ENCODE measurements around the gene UPF3A.
A peak's percentile ranks its signal among the peaks of the same experiment; 100 is the strongest.
"Not testable (repeated sequence)": the region's sequence is repeated elsewhere in the genome, so short reads cannot be mapped to it uniquely, and the experiment has no call there.

The UPF3A gene

DNA sequence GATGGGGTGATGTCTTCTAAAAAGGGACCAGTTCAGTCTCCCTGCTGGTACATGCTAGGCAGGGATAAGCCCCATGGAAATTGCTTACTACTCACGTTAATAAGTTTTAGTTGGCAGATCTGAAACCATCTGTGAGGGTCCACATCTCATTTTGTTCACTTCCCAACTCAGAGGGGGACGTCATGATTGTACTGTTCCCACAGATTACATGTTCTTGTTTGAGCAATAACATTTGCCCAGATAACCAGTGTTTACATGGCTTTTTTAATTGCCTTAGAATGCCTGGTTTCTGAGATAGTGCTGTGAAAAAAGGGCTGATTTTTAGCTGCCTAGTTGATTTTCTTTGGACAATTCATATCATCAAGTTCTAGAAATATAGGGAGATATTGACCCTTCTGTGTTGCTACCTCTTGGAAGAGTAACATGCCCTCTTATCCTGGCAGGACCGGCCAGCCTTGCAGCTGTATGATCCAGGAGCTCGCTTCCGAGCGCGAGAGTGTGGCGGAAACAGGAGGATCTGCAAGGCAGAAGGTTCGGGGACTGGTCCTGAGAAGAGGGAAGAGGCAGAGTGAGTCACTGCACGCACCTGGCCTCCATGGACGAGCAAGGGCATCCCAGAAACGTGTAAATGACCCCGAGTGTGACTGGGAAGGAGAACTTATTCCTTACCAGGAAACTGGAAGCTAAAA, 23.1 kb downstream of the UPF3A start:
- no peak for DNase-seq

DNA sequence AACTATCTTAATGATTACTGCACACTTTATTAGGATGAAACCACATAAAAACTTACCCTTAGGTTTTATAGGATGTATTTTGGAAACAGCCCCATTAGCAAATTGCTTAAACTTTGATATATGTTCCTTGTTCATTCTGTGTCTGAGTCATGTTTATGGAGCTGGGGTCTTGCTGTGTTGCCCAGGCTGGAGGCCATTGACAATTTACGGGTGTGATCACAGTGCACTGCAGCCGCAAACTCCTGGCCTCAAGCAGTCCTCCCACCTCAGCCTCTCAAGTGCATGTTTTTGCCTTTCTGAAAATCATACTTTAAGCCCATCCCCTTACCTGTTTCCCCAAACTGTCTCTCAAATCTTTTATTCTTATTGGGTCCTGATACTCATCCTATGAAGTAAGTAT, 27.7 kb downstream of the UPF3A start:
- no peak for DNase-seq

DNA sequence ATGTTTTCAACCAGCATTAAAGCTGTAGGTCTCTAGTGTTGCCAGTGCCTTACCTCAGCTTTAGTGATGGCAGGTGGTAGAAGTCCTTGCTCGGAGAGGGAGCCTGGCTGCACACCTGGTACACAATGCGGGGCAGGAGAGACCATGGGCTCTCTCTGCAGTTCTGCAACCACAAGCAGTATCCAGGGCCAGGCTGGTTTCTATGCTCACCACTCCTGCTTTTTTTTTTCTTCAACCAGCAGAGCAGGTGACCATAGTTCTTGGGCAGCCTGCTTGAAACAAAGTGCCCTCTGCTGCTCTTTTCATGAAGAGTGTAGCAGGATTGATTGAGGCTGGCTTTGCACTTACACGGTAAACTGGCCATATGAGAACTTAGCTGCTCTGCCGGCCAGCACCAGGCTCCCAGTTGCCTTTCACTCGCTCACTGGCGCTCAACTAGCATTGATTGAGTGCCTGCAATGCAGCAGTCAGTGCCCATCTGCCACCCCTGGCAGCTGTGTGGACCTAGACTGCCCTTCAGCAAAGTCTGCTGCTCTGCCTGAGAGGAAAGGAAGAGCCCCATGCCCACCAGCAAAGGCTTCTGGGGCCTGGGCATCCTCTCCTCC, 28.5 kb downstream of the UPF3A start:
- no peak for DNase-seq

DNA sequence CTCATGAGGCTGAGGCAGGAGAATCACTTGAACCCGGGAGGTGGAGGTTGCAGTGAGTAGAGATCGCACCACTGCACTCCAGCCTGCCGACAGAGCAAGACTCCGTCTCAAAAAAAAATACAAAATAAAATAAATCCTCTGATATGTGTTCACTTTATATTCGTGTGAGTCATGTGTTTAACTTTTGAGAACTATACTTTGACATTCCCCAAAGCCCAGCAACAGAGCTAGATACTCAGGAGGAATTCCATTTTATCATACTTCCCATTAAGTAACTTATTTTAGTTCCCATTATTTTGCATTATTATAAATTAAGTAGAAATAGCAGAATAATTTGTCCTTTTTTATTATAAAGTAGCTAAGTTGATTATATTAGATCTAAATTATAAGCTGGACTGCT, 29.6 kb downstream of the UPF3A start:
- DNase-seq, result no peak

DNA sequence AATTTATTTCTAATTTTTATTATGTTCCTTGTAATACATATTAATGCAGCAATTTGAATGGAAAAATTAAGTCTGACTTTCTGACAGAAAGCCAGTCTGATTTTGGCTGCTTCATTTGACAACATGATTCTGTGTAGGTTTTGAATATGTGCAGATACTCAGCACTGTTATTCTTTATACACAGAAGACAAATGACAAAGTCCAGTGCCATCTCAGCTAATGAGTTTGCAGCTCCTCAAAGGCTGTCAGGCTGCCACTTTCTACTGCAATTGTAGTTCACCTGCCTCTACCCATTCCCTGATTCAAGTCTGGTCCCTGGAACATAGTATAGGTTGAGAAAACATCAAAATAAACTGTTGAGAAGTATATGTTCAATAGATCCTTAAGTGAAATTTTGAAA, 30.0 kb downstream of the UPF3A start:
- DNase-seq, result no peak

DNA sequence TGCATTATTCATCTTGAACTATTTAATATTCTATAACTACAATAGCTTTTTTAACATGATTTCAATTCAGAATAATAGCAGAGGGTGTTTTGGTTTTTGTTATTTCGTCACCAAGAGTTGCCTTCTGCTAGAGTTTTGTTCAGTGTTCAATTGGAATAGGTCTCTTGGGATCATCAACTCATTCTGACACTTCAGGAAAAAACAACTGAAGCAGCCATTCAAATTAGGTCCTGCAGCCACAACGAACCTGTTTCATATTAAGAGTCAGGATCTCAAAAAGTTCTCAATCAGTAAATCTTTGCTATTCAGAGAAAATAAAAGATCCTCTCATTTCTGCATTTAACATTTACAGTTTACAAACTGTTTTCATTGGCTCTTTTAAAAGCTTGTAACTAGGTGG, 30.5 kb downstream of the UPF3A start:
- DNase-seq, result no peak

DNA sequence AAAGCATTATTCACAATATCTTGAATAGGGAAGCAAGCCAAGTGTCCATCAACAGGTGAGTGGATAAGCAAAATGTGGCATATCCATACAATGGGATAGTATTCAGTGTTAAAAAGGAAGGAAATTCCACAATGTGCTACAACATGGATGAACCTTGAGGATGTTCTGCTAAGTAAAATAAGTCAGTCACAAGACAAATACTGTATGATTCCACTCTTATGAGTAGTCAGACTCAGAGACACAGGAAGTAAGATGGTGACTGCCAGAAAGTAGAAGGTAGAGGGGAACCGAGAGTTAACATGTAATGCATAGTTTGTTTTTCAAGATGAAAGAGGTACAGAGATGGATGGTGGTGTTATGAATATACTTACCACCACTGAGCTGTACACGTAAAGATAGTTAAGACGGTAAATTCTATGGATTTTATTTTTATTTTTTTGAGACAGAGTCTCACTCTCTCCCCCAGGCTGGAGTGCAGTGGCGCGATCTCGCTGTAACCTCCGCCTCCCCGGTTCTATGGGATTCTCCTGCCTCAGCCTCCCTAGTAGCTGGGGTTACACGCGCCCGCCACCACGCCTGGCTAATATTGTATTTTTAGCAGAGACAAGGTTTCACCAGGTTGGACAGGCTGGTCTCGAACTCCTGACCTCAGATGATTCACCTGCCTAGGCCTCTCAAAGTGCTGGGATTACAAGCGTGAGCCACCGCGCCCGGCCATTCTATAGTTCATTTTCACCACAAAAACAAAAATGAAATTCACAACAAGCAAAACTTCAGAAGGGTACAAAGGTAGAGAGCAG, 31.9 kb downstream of the UPF3A start:
- peak; percentile 13 for DNase-seq

DNA sequence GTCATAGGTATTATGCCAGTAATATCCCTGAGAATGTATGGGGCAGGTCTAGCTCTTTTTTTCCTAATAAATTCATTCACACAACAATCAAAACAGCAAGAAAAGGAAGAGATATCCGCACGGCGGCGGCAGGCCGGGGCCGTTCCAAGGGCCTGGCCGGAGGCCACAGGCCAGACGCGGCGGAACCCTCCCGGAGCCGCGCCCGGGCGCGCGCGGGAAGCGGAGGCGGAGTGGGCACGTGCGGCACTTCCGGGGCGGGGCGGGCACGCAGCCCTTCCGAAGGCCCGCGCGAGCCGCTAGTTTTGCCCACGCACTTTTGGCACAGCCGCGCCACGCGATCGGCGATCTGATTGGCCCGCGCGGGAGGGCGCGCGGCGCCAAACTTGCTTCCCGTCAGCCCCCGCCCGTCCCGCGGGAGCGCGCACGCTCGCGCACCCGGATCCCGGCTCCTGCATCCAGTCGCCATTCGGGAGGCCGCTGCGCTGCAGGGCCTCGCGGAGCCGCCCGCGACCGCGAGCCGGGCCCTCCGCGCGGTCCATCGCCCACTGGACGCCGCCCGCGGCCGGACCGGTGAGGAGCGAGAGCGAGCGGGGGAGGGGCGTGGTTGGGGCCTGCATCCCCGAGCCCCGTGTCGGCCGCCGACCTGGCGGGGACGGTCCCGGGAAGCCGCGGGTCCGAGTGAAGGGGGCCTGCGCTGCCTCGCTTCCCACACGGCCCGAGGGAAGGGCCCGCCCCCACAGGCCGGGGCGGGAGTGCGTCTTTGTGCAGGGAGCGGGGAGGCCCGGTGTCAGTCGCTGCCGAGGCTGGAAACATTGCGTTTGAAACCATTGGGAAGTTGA, 32.9 kb downstream of the UPF3A start, which contains the start of gene CHAMP1:
Gene CHAMP1 (plus strand): TSS at position 430 of the 839 bp plus-strand sequence. CDS start 9,340 bp downstream, outside the sequence.
- DNase-seq, result peak; percentile 94

DNA sequence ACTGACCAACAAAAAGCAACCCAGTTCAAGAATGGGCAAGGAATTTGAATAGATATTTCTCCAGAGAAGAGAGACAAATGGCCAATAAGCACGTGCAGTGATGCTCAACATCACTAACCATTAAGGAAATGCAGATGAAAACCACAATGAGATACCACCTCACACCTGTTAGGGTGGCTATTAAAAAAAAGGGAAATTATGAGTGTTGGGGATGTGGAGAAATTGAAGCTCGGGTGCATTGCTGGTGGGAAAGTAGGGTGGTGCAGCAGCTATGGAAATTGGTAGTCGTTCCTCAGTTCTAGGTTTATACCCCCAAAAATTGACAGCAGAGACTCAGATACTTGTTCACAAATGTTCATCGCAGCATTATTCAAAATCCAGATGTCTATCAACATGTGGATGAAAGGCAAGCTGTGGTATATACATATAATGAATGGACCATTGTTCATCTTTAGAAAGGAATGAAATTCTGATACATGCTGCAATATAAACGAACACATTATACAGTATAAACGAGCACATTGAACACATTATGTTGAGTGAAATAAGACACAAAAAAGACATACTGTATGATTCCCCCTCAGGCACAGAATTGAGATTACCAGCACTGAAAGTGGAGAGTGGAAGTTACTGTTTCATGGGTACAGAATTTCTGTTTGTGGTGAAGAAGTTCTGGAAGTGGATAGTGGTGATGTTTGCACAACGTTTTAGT, 33.8 kb downstream of the UPF3A start:
- DNase-seq, result no peak

DNA sequence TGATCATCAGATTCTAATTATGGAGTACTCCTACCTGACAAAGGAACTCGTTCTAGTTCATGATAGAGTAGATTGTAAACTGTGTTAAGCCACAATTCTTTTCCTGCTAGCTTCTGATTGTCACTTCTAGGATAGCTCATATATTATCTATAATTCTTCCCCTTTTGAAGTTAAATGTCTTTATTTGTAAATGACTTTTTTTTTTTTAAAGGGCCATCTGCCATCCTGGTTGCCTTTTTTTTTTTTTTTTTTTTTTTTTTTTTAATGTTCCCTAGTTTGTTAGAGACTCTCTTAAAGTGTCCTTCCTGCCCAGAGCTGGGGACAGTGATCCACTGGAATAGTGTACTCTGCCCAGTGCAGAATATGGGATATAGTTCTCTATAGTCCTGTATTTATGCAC, 37.2 kb downstream of the UPF3A start:
- no peak for DNase-seq

DNA sequence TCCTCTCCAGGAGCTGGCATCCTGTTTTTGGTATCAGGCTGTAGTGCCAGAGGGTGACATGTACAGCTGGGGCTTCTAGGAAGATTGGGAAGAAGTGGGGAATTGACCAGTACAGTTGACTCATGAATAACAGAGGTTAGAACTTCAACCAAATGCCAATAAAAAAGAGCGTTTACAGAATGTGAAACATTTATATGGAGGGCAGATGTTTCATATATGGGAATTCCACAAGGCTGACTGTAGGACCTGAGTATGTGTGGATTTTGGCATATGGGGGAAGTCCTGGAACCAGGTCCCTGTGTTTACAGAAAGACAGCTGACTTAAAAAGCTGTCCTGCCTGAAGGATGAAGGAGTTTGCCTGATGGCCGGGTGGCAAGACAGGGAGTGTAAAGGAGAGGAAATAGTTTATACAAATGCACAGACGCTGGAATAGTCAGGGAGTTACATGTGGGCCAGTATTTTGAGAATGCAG, 38.1 kb downstream of the UPF3A start:
- no peak for DNase-seq

DNA sequence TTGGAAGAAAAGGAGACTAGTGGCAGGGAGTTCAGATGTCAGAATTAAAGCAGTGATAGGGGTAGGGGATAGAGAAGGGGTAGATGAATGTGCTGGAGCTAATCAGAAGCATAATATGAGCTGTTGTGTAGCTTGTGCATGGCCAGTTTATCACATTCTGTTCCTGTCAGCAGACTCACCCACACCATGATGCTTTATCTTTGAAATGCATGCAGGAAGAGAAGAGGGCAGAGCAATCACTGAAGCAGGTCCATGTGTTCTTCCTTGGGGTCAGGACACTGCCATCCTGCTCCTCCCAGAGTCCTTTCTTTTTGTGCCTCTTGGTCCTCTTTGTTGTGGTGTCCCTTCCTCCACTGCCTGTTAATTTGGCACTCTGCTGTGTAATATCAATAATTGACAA, 38.7 kb downstream of the UPF3A start:
- no peak for DNase-seq

DNA sequence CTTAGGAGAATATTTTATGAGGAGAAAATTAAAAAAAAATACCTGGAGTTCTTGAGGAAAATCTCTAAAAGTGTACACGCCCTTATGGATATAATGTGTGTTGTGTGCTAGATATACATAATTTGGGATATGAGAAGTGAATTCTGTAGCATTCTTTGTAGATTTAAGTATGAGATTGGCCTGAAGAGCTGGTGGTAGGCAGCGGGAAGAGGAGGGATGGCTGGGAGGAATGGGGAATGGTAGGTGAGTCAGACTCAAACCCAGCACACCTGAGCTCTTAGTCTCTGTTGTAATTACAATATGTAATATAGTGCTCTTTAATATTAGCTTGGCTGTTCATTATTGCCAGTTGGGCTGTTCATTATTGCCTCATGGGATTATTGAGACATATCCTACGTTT, 39.9 kb downstream of the UPF3A start:
- no peak for DNase-seq

DNA sequence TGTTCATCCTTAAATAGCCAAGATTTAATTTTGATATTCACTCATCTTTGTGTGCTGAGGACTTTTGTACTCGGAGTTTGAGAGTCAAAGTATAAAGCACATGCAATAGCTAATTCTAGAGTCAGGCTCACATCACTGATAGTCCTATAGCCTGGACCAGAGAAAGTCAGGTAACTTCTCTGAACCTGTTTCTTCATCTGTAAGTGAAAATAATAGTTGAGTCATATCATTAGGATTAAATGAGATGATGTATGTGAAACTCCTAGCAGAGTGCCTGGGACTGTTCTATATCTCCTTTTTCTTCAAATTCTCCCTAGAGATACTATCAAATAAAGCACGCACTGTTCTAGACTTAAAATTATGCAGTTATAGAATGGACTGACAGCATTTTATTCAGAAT, 41.9 kb downstream of the UPF3A start:
- no peak for DNase-seq

DNA sequence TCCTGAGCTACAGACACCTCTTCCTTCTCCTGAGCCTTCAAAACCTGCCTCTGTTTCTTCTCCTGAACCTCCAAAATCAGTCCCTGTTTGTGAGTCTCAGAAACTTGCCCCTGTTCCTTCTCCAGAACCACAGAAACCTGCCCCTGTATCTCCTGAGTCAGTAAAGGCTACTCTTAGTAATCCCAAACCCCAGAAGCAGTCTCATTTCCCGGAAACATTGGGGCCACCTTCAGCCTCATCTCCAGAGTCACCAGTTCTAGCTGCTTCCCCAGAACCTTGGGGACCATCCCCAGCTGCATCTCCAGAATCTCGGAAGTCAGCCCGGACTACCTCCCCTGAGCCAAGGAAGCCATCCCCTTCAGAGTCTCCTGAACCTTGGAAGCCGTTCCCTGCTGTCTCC, 42.9 kb downstream of the UPF3A start:
- no peak for DNase-seq

DNA sequence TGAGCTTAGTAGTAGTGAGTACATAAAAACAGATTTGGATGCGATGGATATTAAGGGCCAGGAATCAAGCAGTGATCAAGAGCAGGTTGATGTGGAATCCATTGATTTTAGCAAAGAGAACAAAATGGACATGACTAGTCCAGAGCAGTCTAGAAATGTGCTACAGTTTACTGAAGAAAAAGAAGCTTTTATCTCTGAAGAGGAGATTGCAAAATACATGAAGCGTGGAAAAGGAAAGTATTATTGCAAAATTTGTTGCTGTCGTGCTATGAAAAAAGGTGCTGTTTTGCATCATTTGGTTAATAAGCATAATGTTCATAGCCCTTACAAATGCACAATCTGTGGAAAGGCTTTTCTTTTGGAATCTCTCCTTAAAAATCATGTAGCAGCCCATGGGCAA, 44.3 kb downstream of the UPF3A start:
- DNase-seq, result no peak

DNA sequence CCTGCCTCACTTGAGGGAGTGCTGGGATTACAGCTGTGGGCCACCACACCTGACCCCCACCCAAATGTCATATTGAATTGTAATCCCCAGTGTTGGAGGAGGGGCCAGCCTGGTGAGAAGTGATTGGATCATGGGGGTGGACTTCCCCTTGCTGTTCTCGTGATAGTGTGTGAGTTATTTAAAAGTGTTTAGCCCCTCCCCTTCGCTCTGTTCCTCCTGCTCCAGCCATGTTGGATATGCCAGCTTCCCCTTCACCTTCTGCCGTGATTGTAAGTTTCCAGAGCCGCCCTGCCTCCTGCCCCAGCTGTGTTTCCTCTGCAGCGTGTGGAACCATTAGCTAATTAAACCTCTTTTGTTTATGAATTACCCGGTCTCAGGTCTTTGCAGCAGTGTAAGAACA, 46.6 kb downstream of the UPF3A start:
- no peak for DNase-seq

DNA sequence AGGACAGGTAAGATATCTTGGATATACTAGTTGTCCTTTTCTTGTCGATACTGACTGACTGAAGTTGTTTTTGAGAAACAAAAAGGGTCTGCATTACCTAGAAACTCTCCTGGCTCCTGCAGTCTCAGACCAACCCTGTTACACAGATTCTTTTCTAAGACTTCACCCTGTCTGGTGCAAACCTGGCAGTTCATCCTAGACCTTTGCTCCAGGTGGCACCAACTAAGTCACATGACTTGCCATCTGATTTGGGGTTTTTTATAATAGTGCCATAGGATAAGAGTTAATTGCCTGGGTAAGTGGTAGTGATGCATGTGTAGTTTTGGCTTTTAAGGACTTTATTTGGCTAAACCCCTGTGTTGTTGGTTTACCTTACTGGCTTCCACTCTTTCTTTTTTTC, 47.2 kb downstream of the UPF3A start:
- no peak for DNase-seq

DNA sequence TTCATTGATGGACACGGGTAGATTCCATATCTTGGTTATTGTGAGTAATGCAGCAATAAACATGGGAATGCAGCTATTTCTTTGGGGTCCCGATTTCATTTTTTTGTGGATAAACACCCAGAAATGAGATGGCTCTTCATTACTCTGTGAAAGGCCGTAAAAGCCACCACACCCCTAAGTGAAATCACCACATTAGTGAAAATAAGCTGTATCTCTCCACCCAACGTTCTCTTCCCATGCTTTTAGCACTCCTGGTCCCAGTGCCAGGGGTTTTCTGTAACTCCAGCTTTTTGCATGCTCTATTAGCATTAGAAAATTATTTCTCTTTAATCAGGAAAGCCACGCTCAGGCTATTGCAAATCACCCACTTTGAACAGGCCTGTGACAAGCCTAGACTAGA, 48.7 kb downstream of the UPF3A start:
- no peak for DNase-seq

DNA sequence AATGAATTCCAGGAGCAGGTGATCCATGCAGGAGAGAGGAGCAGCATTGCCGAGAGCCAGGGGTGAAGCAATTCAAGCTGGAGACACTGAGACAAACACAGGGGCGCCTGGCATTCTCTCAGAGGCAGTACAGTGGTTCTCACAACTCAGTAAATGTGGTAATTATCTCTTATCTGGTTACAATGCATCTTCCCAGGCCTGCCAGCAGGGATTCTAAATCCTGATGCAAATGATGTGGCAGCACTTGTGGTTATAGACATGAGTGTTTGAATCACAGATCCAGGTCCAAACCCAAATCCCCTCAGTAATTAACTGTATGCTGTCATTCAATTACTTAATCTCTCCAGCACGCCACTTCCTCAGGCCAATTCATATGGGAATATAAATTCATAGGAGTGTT, 52.5 kb downstream of the UPF3A start:
- not testable (repeated sequence) for DNase-seq

DNA sequence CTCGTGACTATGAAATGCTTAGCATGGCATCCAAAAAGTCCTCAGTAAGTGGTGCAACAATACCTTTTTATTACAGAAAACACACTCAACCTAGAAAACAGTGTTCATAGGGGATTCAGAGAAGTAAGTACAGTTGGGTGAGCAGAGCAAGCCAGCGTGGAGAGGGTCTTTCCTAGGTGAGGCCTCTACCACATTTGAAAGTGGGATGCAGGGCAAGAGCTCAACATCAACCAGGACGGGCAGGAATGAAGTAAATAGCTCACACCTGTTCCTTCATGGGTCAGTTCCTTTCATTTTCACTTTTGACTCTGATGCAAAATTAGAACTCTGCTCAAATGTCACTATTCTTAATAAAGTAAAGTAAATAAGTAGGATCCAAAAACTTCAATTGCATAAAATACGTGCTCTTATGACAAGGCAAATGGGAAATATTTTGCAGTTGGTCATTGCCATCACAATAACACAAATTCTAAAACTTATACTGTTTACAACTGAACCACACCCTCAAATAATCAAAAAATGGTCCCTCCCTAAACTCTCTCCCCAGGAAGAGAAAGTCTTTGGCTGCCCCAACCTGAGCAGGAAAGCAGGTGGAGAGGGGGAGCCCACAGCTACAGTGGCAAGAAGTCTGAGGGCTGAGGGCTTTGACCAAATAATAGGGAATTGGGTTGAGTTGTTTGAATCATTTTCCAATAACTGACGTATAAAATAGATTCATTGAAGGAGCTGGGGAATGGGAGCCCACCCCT, 53.1 kb downstream of the UPF3A start:
- no peak for DNase-seq

DNA sequence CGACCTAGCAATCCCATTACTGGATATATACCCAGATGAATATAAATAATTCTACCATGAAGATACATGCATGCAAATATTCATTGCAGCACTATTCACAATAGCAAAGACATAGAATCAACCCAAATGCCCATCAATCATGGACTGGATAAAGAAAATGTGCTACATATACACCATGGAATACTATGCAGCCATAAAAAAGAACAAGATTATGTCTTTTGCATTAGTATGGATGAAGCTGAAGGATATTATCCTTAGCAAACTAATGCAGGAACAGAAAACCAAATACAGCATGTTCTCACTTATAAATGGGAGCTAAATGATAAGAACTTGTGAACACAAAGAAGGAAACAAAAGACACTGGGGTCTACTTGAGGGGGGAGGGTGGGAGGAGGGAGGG, 55.1 kb downstream of the UPF3A start:
- not testable (repeated sequence) for DNase-seq

Data from CD4-positive, alpha-beta T cell treated with Interleukin-6 for 4 hours (primary cell).